ENCODE data around the gene MRPS21. TPM values are rescaled to one million over a fixed set of nuclear protein-coding genes. Genes with fewer than 3 reads are reported as not detected.

The MRPS21 gene
- total and polyA plus RNA-seq, 12 donors, result 28.9 to 367 (median 92.0) TPM

DNA sequence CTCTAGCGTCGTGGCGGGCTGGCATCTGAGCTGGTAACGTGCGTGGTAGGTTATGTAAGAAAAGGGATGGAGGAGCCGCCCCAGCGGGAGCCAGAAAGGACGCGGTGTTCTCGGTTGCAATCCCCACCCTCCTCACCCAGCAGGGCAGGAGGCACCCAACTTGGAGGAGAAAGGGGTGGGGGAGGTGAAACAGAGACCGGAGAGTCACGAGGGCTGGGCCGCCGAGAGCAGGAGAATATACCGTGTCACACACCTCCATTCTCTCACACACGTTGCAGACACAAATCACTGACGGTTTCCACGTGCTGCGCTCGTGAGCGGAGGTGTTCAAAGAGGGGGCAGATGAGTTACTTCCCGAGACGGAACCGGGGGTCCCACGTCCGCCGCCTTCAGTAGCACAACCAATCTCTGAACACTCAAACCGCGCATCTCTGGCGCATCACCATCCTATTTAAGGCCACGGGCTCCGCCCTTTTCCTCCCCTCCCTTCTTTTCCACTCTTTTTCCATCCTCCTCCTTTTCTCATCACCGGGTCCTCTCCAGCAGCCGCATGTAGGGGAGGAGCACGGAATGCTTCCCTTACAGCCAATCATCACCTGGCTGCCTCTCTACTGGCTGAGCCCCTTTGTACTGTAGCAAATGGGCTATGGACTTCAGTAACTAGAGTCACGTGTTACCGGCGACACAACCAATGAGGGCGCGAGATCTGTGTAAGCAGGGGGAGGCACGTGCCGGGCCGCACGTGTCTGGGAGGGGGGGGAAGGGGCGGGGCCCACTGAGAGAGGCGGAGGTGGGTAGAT lies 11.7 kb upstream of the MRPS21 start, which contains the start of gene CIART:
Gene CIART, plus strand, starts transcription at position 797 of the 800 bp plus-strand sequence. CDS start 714 bp downstream, outside the sequence.
- H3K27me3 ChIP-seq, result no peaks in the 10 kb centered on the region
- H3K9me3 ChIP-seq (replicated peaks in 1 of 3), result no peaks in the 10 kb centered on the region
- peak within 1 kb of the TSS; percentile 88 to 97 (median 93) for H3K27ac ChIP-seq
- H3K4me1 ChIP-seq (replicated peaks in 1 of 2), result peaks cover 12 to 15% of the 10 kb centered on the region in 2 donors
- 1% methylated on average over 38 to 46 of the region's 46 CpGs for WGBS, 4 donors
- H3K4me3 ChIP-seq, result peak within 1 kb of the TSS; percentile 13 to 69 (median 58)
- TF ChIP-seq POLR2A (IDR thresholded peaks at IDR 0.05), result peak; percentile 58 to 80
- TF ChIP-seq, protein P1, sequence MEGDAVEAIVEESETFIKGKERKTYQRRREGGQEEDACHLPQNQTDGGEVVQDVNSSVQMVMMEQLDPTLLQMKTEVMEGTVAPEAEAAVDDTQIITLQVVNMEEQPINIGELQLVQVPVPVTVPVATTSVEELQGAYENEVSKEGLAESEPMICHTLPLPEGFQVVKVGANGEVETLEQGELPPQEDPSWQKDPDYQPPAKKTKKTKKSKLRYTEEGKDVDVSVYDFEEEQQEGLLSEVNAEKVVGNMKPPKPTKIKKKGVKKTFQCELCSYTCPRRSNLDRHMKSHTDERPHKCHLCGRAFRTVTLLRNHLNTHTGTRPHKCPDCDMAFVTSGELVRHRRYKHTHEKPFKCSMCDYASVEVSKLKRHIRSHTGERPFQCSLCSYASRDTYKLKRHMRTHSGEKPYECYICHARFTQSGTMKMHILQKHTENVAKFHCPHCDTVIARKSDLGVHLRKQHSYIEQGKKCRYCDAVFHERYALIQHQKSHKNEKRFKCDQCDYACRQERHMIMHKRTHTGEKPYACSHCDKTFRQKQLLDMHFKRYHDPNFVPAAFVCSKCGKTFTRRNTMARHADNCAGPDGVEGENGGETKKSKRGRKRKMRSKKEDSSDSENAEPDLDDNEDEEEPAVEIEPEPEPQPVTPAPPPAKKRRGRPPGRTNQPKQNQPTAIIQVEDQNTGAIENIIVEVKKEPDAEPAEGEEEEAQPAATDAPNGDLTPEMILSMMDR (IDR thresholded peaks at IDR 0.05), result no peak
- intact Hi-C loops (cut with DNase I), result no loop called here
- H3K36me3 ChIP-seq (replicated peaks in 1 of 2), result peaks cover 0 to 13% of the 10 kb centered on the region in 2 donors
- peak; percentile 92 to 99 (median 99) for DNase-seq

DNA sequence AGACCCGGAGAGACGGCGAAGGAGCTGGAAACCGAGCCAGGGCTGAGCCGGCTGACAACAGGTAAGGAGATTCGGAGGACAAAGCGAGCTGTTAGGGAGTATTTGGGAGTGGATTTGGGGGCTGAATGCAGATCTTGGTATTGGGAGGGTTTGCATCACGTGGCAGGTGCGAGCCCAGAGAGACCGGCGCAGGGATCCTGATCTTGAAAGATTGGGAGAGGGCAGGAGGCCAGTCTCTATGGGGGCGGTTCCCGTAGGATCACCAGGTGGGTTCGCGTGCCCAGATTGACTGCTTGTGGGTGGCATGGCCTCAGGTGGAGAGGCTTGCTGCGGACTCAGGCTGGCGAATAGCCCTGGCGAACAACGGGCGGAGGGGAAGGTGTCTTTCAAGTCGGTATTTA lies 11.1 kb upstream of the MRPS21 start:
- WGBS, 4 donors, result 1 to 7% (median 5%) methylated on average over 17 to 21 of the region's 21 CpGs
- TF ChIP-seq, protein P1 (IDR thresholded peaks at IDR 0.05), result peak in 1 of 6 experiments; percentile 4
- TF ChIP-seq POLR2A (IDR thresholded peaks at IDR 0.05), result peak; percentile 67 to 84
- peaks cover 12 to 15% of the 10 kb centered on the region in 2 donors for H3K4me1 ChIP-seq (replicated peaks in 1 of 2)
- DNase-seq, result peak in 4 of 7 donors; percentile 77 to 86 (median 82)
- peak overlapping the region; percentile 13 to 69 (median 58) for H3K4me3 ChIP-seq
- no peaks in the 10 kb centered on the region for H3K9me3 ChIP-seq (replicated peaks in 1 of 3)
- no peaks in the 10 kb centered on the region for H3K27me3 ChIP-seq
- H3K36me3 ChIP-seq (replicated peaks in 1 of 2), result peaks cover 0 to 17% of the 10 kb centered on the region in 2 donors
- intact Hi-C loops (cut with DNase I), result no loop called here
- peak overlapping the region in 4 of 5 donors; percentile 73 to 97 (median 91) for H3K27ac ChIP-seq

DNA sequence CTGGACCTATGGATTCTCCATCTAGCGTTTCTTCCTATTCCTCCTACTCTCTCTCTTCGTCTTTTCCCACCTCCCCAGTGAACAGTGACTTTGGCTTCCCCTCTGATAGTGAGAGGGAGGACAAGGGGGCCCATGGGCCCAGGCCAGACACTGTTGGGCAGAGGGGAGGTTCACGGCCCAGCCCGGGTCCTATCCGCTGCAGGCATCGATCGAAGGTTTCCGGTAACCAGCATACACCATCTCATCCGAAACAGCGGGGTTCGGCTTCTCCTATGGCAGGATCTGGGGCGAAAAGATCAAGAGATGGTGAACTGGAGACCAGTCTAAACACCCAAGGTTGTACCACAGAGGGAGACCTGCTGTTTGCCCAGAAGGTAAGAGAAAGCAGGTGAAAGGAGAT lies 10.4 kb upstream of the MRPS21 start:
- no peak for DNase-seq
- H3K4me1 ChIP-seq (replicated peaks in 1 of 2), result peaks cover 12 to 15% of the 10 kb centered on the region in 2 donors
- peaks cover 0 to 17% of the 10 kb centered on the region in 2 donors for H3K36me3 ChIP-seq (replicated peaks in 1 of 2)
- H3K4me3 ChIP-seq, result peak overlapping the region in 2 of 4 donors; percentile 57 to 69
- intact Hi-C loops (cut with DNase I), result no loop called here
- 83 to 85% (median 84%) methylated on average over 10 to 12 of the region's 12 CpGs for WGBS, 4 donors
- no peaks in the 10 kb centered on the region for H3K9me3 ChIP-seq (replicated peaks in 1 of 3)
- TF ChIP-seq, protein P1 (IDR thresholded peaks at IDR 0.05), result no peak
- no peak for TF ChIP-seq POLR2A (IDR thresholded peaks at IDR 0.05)
- peak overlapping the region in 2 of 5 donors; percentile 89 to 93 for H3K27ac ChIP-seq
- no peaks in the 10 kb centered on the region for H3K27me3 ChIP-seq

DNA sequence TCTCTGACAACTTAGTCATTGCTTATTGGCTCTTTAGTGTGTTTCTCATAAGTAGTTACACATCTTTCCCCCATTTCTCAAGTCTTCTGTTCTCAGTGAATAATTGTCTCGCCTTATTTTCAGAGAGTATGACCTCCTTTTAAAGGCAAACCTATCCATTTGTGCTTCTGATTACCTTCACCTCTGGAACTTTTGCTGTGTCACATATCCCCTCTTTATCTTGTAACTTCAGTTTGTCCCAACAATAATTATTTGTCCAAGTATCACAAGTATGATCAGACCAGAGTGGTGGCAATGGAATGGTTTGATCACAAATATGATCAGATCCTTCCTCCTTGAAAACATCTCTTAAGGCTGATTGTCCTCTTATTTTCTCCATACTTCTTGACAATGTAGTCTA lies 5.3 kb upstream of the MRPS21 start:
- WGBS, 4 donors, result 86 to 94% (median 90%) methylated on average over 1 of the region's 1 CpG
- DNase-seq, result no peak

More for the DNA sequence above, 5.3 kb upstream of the MRPS21 start:
- peaks cover 4 to 6% of the 10 kb centered on the region in 2 donors for H3K4me1 ChIP-seq (replicated peaks in 1 of 2)
- H3K27me3 ChIP-seq, result no peaks in the 10 kb centered on the region
- intact Hi-C loops (cut with DNase I), result no loop called here
- H3K36me3 ChIP-seq (replicated peaks in 1 of 2), result peaks cover 0 to 17% of the 10 kb centered on the region in 2 donors
- no peaks in the 10 kb centered on the region for H3K9me3 ChIP-seq (replicated peaks in 1 of 3)
- H3K4me3 ChIP-seq, result no peak overlapping the region
- TF ChIP-seq, protein P1 (IDR thresholded peaks at IDR 0.05), result no peak
- no peak for TF ChIP-seq POLR2A (IDR thresholded peaks at IDR 0.05)
- no peak overlapping the region for H3K27ac ChIP-seq

Measured in adrenal gland (tissue), 12 donors.